Cardiac fibroblast (primary cell): ENCODE results near the gene SLC9C1.

Source experiments
- DNase-seq, 2 donors: peaks; one replicate each; pipeline versions ENCODE4 v3.0.0 to v3.0.0-alpha.2; 2010; ENCODE audit warnings: low read depth in 2 of 2
- H3K4me3 ChIP-seq, 2 donors: replicated peaks in 1 of 2; 1 replicate in 1 of 2; 2 replicates in 1 of 2; pipeline ENCODE4 v1.5.1; 2011; ENCODE audit warnings: low read depth in 2 of 2, low read length in 2 of 2, mild to moderate bottlenecking in 2 of 2, moderate library complexity in 1 of 2
- CTCF ChIP-seq: IDR thresholded peaks from one replicate; pipeline ENCODE4 v1.5.1; 2011; ENCODE audit warnings: low read depth, mild to moderate bottlenecking, low read length, inconsistent platforms

Gene SLC9C1

GRCh38 chr3:112133626-112134334 is 160.2 kb downstream of the SLC9C1 start:
- no peak overlapping the region for H3K4me3 ChIP-seq
- DNase-seq: no peak
- no peak for TF ChIP-seq CTCF

- no peak within 1 kb of the TSS for H3K4me3 ChIP-seq
- no peak for TF ChIP-seq CTCF
- peak in 1 of 2 donors; percentile 14 for DNase-seq
Measured at GRCh38 chr3:112132975-112133448, 161.0 kb downstream of the SLC9C1 start, which contains the start of gene GCSAM. Gene GCSAM, minus strand, starts transcription at chr3:112133248. Its CDS starts 128 bp downstream, at chr3:112133120.

DNA sequence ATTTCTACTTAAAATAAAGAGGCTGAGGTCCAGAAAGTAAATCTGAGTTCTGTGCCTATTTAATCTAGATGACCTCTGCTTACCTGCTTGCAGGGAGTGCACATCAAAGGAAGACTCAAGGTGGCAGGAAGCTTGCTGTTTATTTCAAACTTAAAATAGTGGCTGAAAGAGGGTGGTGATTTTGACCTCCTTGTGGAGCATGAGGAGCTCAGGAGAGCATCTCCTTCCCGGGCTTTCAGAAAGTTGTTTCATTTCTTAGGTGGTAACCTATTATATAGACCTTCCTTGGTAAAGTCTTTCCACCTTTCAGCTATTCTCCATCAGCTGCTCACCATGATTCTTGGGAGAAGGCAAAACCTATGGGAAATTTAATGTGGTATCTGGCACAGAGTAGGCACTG is 161.5 kb downstream of the SLC9C1 start:
- no peak for DNase-seq

GRCh38 chr3:112132088-112132487 is 161.9 kb downstream of the SLC9C1 start:
- DNase-seq: no peak
- H3K4me3 ChIP-seq: no peak overlapping the region
- TF ChIP-seq CTCF: no peak

More for the DNA sequence above, 161.5 kb downstream of the SLC9C1 start:
- no peak for TF ChIP-seq CTCF
- no peak overlapping the region for H3K4me3 ChIP-seq

DNA sequence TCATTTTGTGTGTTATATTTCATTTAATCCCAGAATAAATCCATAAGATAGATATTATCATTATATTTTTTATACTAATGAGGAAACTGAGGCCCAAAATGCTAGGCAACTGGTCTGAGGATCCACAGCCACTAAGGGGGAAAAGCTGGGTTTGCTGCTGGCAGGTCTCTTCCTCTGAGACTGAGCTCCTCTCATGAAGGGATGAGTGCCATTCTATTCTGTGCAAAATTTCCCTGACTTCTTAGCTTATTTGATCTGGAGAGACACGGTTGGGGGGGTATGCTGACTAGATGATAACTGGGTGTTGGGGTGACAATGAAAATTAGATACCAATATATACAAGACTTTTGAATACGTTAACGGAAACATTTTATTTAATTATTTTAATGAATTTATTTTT is 162.9 kb downstream of the SLC9C1 start:
- DNase-seq: no peak
- no peak for TF ChIP-seq CTCF
- H3K4me3 ChIP-seq: no peak overlapping the region

DNA sequence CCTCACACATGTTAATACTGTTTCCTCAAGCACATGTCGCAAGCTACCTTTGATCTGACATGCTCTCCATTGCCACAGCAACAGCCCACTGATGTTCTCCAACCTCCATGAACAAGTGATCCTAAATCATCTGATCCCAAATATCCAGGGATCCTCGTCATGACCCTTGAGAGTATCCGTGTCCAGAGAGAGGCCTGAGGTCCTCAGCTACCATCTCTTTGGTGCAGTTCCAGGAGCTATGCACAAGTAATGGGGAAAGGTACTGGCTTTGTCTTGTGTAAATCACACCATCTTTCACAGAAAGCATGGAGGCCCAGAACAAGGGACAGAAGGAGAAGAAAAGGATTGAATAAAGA is 163.4 kb downstream of the SLC9C1 start:
- TF ChIP-seq CTCF: no peak
- no peak overlapping the region for H3K4me3 ChIP-seq
- DNase-seq: no peak
